Endothelial cell (in vitro differentiated cells): ENCODE results near the gene PTPRN. TPM values are rescaled to one million over a fixed set of nuclear protein-coding genes. Genes with fewer than 3 reads are reported as not detected.
"Not testable (repeated sequence)": the region's sequence is repeated elsewhere in the genome, so short reads cannot be mapped to it uniquely, and the experiment has no call there.

Source experiments
- DNase-seq: peaks from one replicate; pipeline ENCODE4 v3.0.0; 2021; ENCODE audit warnings: low spot score
- H3K27ac Mint-ChIP-seq: one replicate; pipeline ENCODE4 v1.8.0; 2021; ENCODE audit warnings: mixed read lengths, inconsistent platforms; ENCODE audit not compliant: unreplicated experiment
- H3K27me3 Mint-ChIP-seq: one replicate; pipeline ENCODE4 v1.8.0; 2021; ENCODE audit warnings: mild to moderate bottlenecking, moderate library complexity, mixed read lengths, inconsistent platforms; ENCODE audit not compliant: unreplicated experiment
- H3K36me3 Mint-ChIP-seq: one replicate; pipeline ENCODE4 v1.8.0; 2021; ENCODE audit warnings: mild to moderate bottlenecking, low read depth, mixed read lengths, inconsistent platforms; ENCODE audit not compliant: unreplicated experiment
- H3K4me1 Mint-ChIP-seq: one replicate; pipeline ENCODE4 v1.8.0; 2021; ENCODE audit warnings: mild to moderate bottlenecking, mixed read lengths, inconsistent platforms; ENCODE audit not compliant: unreplicated experiment
- H3K4me3 Mint-ChIP-seq: one replicate; pipeline ENCODE4 v1.8.0; 2021; ENCODE audit warnings: mild to moderate bottlenecking, mixed read lengths, inconsistent platforms; ENCODE audit not compliant: unreplicated experiment
- H3K9me3 Mint-ChIP-seq: one replicate; pipeline ENCODE4 v1.8.0; 2021; ENCODE audit warnings: mixed read lengths, inconsistent platforms; ENCODE audit not compliant: unreplicated experiment
- total RNA-seq: library from RNA; stranded (reverse); fragmentation: NEBNext Ultra II Directional; extraction: Animal tissue kit (Norgen Biotek cat#: 25700); gene quantifications from one replicate; pipeline ENCODE4 v1.2.1, GENCODE V29; 2021; ENCODE audit not compliant: unreplicated experiment
- TF ChIP-seq, protein P1 (sequence below): fragments of 200-600 bp; sonication (generic); IDR thresholded peaks from one replicate; pipeline ENCODE4 v1.5.0; 2021; ENCODE audit warnings: antibody characterized with exemption; ENCODE audit not compliant: unreplicated experiment

Gene PTPRN
- total RNA-seq, 1 donor from 2014 or later, result 1.1 TPM

- Mint-ChIP-seq H3K4me1 (peaks cover 13% of the 10 kb centered on the region), H3K9me3 (no peaks in the 10 kb centered on the region), H3K36me3 (no peaks in the 10 kb centered on the region), H3K27ac (no peak overlapping the region), H3K27me3 (peaks cover 2% of the 10 kb centered on the region), H3K4me3 (no peak overlapping the region)
- DNase-seq, result no peak
- TF ChIP-seq, protein P1, sequence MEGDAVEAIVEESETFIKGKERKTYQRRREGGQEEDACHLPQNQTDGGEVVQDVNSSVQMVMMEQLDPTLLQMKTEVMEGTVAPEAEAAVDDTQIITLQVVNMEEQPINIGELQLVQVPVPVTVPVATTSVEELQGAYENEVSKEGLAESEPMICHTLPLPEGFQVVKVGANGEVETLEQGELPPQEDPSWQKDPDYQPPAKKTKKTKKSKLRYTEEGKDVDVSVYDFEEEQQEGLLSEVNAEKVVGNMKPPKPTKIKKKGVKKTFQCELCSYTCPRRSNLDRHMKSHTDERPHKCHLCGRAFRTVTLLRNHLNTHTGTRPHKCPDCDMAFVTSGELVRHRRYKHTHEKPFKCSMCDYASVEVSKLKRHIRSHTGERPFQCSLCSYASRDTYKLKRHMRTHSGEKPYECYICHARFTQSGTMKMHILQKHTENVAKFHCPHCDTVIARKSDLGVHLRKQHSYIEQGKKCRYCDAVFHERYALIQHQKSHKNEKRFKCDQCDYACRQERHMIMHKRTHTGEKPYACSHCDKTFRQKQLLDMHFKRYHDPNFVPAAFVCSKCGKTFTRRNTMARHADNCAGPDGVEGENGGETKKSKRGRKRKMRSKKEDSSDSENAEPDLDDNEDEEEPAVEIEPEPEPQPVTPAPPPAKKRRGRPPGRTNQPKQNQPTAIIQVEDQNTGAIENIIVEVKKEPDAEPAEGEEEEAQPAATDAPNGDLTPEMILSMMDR, result no peak
Measured at GRCh38 chr2:219261024-219261855, 48.0 kb downstream of the PTPRN start.

GRCh38 chr2:219258942-219259341 is 50.3 kb downstream of the PTPRN start:
- H3K9me3 Mint-ChIP-seq, H3K27ac Mint-ChIP-seq, H3K4me3 Mint-ChIP-seq, DNase-seq, H3K27me3 Mint-ChIP-seq, H3K36me3 Mint-ChIP-seq: not testable (repeated sequence)
- H3K4me1 Mint-ChIP-seq, result peaks cover 11% of the 10 kb centered on the region

DNA sequence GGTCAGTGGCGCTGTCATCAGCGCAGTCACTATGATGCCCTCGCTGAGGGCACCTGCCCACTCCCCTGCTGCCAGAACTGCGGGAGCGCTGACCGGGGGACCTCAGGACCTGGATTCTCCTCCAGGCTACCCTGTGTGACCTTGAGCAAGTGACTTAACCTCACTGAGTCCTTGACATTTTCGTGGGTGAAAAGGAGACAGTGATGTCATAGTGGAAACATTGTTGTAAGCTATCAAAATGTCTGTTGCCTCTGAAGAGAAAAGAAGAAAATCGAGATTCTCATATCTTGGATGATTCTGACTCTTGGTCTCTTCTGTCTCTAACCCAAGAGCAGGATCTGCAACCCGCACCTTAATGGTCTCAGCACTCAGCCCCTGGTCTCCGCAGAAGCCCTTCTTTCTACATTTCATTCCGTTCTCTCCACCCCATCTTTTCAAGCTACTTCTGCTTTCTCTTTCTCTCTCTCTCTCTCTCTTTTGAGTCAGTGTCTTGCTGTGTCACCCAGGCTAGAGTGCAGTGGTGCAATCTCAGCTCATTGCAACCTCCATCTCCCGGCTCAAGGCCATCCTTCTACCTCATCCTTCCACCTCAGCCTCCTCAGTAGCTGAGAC is 54.5 kb downstream of the PTPRN start:
- DNase-seq, result no peak
- Mint-ChIP-seq H3K4me3 (peak overlapping the region; percentile 57), H3K27me3 (peaks cover 15% of the 10 kb centered on the region), H3K27ac (peak overlapping the region; percentile 22), H3K9me3 (no peaks in the 10 kb centered on the region), H3K4me1 (peaks cover 6% of the 10 kb centered on the region), H3K36me3 (peaks cover 12% of the 10 kb centered on the region)
- TF ChIP-seq, protein P1, result no peak

- no peaks in the 10 kb centered on the region for H3K9me3 Mint-ChIP-seq
- peak within 1 kb of the TSS; percentile 30 for H3K27ac Mint-ChIP-seq
- peak within 1 kb of the TSS; percentile 76 for H3K4me3 Mint-ChIP-seq
- TF ChIP-seq, protein P1, result no peak
- H3K4me1 Mint-ChIP-seq, result peaks cover 13% of the 10 kb centered on the region
- H3K36me3 Mint-ChIP-seq, result peaks cover 13% of the 10 kb centered on the region
- DNase-seq, result peak; percentile 52
- peaks cover 15% of the 10 kb centered on the region for H3K27me3 Mint-ChIP-seq
Measured at GRCh38 chr2:219253753-219254589, 55.2 kb downstream of the PTPRN start, which contains the start of gene TUBA4A. Gene TUBA4A, minus strand, starts transcription at chr2:219253918. Its CDS starts 60 bp downstream, at chr2:219253858.

- H3K9me3 Mint-ChIP-seq, result no peaks in the 10 kb centered on the region
- peak within 1 kb of the TSS; percentile 30 for H3K27ac Mint-ChIP-seq
- TF ChIP-seq, protein P1, result no peak
- peaks cover 18% of the 10 kb centered on the region for H3K4me1 Mint-ChIP-seq
- peak; percentile 31 for DNase-seq
- H3K36me3 Mint-ChIP-seq, result peaks cover 18% of the 10 kb centered on the region
- peaks cover 15% of the 10 kb centered on the region for H3K27me3 Mint-ChIP-seq
- H3K4me3 Mint-ChIP-seq, result peak within 1 kb of the TSS; percentile 76
Measured at GRCh38 chr2:219252900-219253752, 56.1 kb downstream of the PTPRN start, which contains the start of gene TUBA4B. Gene TUBA4B, plus strand, starts transcription at chr2:219253243. Its CDS starts 165 bp downstream, at chr2:219253408.
